Glutamatergic neuron (in vitro differentiated cells): ENCODE results near the gene GLI1. TPM values are rescaled to one million over a fixed set of nuclear protein-coding genes. Genes with fewer than 3 reads are reported as not detected.

Experiments
- DNase-seq: peaks from one replicate; pipeline ENCODE4 v3.0.0; 2022
- H3K27ac Mint-ChIP-seq: one replicate; pipeline ENCODE4 v1.8.0; 2020; ENCODE audit warnings: mild to moderate bottlenecking, mixed read lengths, inconsistent platforms; ENCODE audit not compliant: unreplicated experiment
- H3K27me3 Mint-ChIP-seq: one replicate; pipeline ENCODE4 v1.8.0; 2020; ENCODE audit warnings: mild to moderate bottlenecking, moderate library complexity, mixed read lengths, inconsistent platforms; ENCODE audit not compliant: unreplicated experiment
- H3K36me3 Mint-ChIP-seq: one replicate; pipeline ENCODE4 v1.8.0; 2020; ENCODE audit warnings: mild to moderate bottlenecking, mixed read lengths, inconsistent platforms; ENCODE audit not compliant: unreplicated experiment
- H3K4me1 Mint-ChIP-seq: one replicate; pipeline ENCODE4 v1.8.0; 2020; ENCODE audit warnings: mild to moderate bottlenecking, low read depth, mixed read lengths, inconsistent platforms; ENCODE audit not compliant: unreplicated experiment
- H3K4me3 Mint-ChIP-seq: one replicate; pipeline ENCODE4 v1.8.0; 2020; ENCODE audit warnings: mild to moderate bottlenecking, mixed read lengths, inconsistent platforms; ENCODE audit not compliant: unreplicated experiment
- H3K9me3 Mint-ChIP-seq: one replicate; pipeline ENCODE4 v1.8.0; 2020; ENCODE audit warnings: mild to moderate bottlenecking, moderate library complexity, mixed read lengths, inconsistent platforms; ENCODE audit not compliant: unreplicated experiment
- total RNA-seq: library from RNA; stranded (reverse); fragmentation: NEBNext Ultra II Directional; extraction: Animal tissue kit (Norgen Biotek cat#: 25700); gene quantifications from one replicate; pipeline ENCODE4 v1.2.1, GENCODE V29; 2021; ENCODE audit not compliant: unreplicated experiment
- TF ChIP-seq, protein P1 (sequence below): fragments of 200-600 bp; sonication (generic); IDR thresholded peaks from one replicate; pipeline ENCODE4 v1.5.0; 2021; ENCODE audit not compliant: partially characterized antibody, unreplicated experiment

Gene GLI1
- total RNA-seq, 1 donor from 2014 or later: 2.3 TPM

DNA sequence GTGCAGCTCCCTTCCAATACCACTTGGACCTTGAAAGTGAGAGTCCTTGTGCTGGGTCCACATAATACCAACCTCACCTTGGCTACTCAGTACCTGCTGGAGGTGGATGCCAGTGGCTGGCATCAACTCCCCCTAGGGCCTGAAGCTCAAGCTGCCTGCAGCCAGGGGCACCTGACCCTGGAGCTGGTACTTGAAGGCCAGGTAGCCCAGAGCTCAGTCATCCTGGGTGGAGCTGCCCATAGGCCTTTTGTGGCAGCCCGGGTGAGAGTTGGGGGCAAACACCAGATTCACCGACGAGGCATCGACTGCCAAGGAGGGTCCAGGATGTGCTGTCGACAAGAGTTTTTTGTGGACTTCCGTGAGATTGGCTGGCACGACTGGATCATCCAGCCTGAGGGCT is 10.2 kb upstream of the GLI1 start:
- DNase-seq: no peak

DNA sequence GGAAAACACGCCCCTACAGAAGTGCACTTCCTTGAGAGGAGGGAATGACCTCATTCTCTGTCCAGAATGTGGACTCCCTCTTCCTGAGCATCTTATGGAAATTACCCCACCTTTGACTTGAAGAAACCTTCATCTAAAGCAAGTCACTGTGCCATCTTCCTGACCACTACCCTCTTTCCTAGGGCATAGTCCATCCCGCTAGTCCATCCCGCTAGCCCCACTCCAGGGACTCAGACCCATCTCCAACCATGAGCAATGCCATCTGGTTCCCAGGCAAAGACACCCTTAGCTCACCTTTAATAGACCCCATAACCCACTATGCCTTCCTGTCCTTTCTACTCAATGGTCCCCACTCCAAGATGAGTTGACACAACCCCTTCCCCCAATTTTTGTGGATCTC is 9.5 kb upstream of the GLI1 start:
- Mint-ChIP-seq H3K4me3 (no peak overlapping the region), H3K36me3 (peaks cover 9% of the 10 kb centered on the region), H3K9me3 (peaks cover 8% of the 10 kb centered on the region), H3K27me3 (peaks cover 11% of the 10 kb centered on the region), H3K27ac (no peak overlapping the region), H3K4me1 (peaks cover 19% of the 10 kb centered on the region)
- TF ChIP-seq, protein P1, sequence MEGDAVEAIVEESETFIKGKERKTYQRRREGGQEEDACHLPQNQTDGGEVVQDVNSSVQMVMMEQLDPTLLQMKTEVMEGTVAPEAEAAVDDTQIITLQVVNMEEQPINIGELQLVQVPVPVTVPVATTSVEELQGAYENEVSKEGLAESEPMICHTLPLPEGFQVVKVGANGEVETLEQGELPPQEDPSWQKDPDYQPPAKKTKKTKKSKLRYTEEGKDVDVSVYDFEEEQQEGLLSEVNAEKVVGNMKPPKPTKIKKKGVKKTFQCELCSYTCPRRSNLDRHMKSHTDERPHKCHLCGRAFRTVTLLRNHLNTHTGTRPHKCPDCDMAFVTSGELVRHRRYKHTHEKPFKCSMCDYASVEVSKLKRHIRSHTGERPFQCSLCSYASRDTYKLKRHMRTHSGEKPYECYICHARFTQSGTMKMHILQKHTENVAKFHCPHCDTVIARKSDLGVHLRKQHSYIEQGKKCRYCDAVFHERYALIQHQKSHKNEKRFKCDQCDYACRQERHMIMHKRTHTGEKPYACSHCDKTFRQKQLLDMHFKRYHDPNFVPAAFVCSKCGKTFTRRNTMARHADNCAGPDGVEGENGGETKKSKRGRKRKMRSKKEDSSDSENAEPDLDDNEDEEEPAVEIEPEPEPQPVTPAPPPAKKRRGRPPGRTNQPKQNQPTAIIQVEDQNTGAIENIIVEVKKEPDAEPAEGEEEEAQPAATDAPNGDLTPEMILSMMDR: no peak
- no peak for DNase-seq

More for the DNA sequence above, 10.2 kb upstream of the GLI1 start:
- Mint-ChIP-seq H3K4me1 (peaks cover 14% of the 10 kb centered on the region), H3K36me3 (peaks cover 9% of the 10 kb centered on the region), H3K27me3 (peaks cover 8% of the 10 kb centered on the region), H3K9me3 (peaks cover 8% of the 10 kb centered on the region), H3K27ac (no peak overlapping the region), H3K4me3 (no peak overlapping the region)
- TF ChIP-seq, protein P1: no peak

DNA sequence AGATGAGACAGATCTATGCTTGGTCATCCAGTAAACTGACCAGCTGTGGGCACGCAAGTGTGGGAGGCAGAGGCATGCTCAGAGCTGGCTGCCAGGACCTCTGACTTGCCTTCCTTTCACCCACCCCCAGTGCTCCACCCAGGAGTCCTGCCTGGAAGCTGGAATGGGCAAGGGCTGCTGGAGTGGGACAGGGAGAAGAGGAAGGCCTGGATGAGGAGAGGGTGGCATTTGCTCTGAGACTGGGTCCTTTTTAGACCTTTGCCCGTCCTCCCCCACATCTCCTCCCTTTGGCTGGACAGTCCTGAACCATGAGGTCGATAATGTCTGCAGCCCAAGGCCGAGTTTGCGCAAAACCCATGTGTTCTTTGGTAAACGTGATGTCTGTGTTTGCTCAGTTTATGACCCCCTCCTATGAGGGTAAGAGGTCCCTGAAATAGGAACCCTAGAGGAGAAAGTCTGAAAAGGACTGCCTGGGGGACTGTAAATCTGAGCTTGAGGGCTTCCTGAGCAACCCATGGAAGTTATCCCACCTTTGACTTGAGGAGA is 8.3 kb upstream of the GLI1 start:
- H3K9me3 Mint-ChIP-seq: peaks cover 9% of the 10 kb centered on the region
- no peak overlapping the region for H3K4me3 Mint-ChIP-seq
- TF ChIP-seq, protein P1: no peak

DNA sequence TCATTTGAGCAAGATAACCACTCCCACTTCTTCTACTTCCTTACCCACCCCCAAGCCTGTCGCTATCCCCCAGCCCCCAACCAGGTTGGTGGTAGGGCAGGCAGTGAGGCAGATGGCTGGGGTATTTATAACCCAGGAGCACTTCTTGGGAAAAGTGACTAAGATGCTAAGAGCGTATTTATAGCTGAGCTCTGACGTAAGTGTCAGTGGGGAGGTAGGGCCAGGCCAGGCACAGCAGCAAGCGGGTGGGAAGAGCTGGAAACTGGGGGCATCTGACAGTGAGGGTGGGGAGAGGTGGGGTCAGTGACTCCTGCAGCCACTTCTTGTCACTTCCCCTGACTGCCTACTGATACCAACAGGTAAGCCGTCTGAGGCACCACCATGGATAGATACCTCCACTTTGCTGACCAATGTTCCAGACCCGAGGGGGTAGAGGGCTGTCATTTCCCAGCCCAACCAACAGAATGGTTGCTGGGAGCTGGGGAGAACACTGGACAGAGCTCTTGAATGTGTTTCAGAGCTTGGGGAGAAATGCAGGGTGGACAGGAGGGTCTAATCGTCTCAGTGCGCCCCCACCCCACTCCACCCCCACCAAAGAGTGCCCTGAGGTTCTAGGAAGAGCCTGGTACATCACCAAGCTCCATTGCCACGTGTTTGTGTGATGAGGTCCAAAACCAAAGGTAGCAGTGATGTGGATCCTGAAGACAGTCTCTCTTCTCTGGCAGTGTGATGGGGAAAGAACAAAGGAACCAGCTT is 7.2 kb upstream of the GLI1 start:
- Mint-ChIP-seq H3K27ac (peak overlapping the region; percentile 91), H3K4me1 (peaks cover 27% of the 10 kb centered on the region), H3K9me3 (peaks cover 9% of the 10 kb centered on the region), H3K4me3 (peak overlapping the region; percentile 44), H3K27me3 (peaks cover 9% of the 10 kb centered on the region), H3K36me3 (peaks cover 9% of the 10 kb centered on the region)
- DNase-seq: peak; percentile 60
- TF ChIP-seq, protein P1: no peak

More for the DNA sequence above, 8.3 kb upstream of the GLI1 start:
- no peak for DNase-seq
- H3K36me3 Mint-ChIP-seq: peaks cover 9% of the 10 kb centered on the region
- peaks cover 27% of the 10 kb centered on the region for H3K4me1 Mint-ChIP-seq
- H3K27ac Mint-ChIP-seq: peak overlapping the region; percentile 91
- peaks cover 9% of the 10 kb centered on the region for H3K27me3 Mint-ChIP-seq

DNA sequence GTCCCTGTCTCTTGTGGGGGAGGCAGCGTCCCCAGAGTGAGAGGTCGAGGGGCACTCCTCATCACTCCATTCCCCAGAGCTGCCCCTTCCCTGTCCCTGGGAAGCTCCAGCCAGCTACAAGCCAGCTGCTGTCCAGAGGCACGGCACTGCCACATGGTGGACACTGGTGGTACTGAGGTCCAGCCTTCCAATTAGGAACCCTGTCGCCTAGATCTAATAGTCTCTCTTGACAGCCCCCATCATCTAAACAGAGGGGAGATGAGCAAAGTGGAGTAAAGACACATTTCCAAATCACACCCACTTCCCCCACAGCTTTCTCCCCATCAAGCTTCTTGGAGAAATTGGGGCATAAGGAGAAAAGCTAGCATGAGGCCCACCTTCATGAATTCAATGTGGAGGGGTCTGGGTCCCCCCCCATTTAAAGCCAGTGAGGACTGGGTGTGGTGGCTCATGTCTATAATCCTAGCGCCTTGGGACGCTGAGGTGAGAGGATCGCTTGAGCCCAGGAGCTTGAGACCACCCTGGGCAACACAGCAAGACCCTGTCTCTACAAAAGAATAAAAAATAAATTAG is 6.6 kb upstream of the GLI1 start:
- Mint-ChIP-seq H3K27me3 (peaks cover 9% of the 10 kb centered on the region), H3K9me3 (peaks cover 12% of the 10 kb centered on the region), H3K4me1 (peaks cover 28% of the 10 kb centered on the region), H3K4me3 (peak overlapping the region; percentile 44), H3K27ac (peak overlapping the region; percentile 91), H3K36me3 (peaks cover 9% of the 10 kb centered on the region)
- TF ChIP-seq, protein P1: peak; percentile 77
- DNase-seq: peak; percentile 94
